Stimulated activated CD4-positive, alpha-beta T cell treated with anti-CD3 and anti-CD28 coated beads, Interleukin-1b, Interleukin-23, amount 100 ng/mL, for 48 hours (primary cell): ENCODE data around the gene KIAA0930.

Experiments used
- DNase-seq: peaks from one replicate; pipeline ENCODE4 v3.0.0-alpha.2; 2020

Gene KIAA0930

GRCh38 chr22:45212992-45213751, 27.5 kb downstream of the KIAA0930 start:
- no peak for DNase-seq

- no peak for DNase-seq
Observed at GRCh38 chr22:45212306-45212709, 28.4 kb downstream of the KIAA0930 start.

- no peak for DNase-seq
Observed at GRCh38 chr22:45211848-45212247, 28.8 kb downstream of the KIAA0930 start.

DNA sequence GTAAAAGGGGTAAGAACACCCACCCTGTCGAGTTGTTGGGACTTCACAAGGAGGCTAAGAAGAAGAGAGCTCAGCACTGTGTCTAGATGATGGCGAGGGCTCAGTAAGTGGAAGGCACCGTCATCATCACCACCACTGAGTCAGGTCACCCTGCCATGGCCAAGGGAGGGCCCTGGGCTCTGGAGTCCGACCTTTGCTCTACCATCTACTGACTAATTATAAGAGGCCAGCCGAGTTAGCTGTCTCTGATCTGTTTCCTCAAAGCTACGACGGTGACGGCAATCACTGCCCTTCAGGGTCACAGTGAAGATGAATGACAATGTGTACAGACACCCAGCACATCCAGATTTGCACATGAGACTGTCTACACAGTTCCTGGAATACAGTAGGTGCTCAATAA, 29.3 kb downstream of the KIAA0930 start:
- no peak for DNase-seq

DNA sequence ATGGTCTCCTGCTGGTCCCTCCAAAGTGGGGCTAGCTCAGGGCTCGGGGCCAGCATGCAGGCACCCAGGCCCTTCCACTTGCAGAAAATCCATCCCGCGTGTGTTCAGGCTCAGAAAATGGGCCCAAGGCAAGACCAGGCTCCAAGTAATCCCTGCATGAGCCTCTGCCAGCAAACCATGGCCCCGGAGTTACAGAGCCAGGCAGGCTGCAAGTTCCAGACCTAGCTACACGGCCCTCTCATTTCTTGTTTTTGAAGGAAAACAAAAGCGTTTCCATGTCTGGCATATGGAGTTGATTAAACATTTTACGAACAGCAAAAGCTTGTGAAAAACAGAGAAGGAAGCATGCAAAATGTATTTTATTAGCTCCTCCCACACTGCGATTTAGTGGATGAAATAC, 29.7 kb downstream of the KIAA0930 start:
- DNase-seq, result no peak

GRCh38 chr22:45210577-45210976, 30.1 kb downstream of the KIAA0930 start:
- DNase-seq, result no peak

- no peak for DNase-seq
Observed at GRCh38 chr22:45210174-45210573, 30.5 kb downstream of the KIAA0930 start.

GRCh38 chr22:45208993-45209838, 31.5 kb downstream of the KIAA0930 start:
- DNase-seq, result peak; percentile 22

GRCh38 chr22:45208696-45208992, 32.0 kb downstream of the KIAA0930 start:
- no peak for DNase-seq

- DNase-seq, result no peak
Observed at GRCh38 chr22:45207981-45208664, 32.6 kb downstream of the KIAA0930 start.

DNA sequence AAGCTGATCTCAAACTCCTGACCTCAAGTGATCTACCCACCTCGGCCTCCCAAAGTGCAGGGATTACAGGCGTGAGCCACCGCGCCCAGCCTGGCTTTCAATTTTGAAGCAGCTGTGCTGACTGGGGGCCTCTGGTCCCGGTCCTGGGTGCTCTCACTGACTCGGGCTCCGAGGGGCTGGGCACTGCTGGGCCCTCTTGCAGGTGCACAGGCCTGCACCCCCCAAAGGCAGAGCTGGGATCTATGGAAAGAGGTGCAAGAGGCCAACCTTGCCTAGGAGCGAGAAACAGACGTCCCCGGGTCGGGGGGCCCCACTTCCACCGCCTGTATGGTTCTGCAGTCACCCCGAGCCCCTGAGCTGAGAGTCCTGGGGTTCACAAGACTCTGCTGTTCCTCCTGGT, 33.2 kb downstream of the KIAA0930 start:
- no peak for DNase-seq

DNA sequence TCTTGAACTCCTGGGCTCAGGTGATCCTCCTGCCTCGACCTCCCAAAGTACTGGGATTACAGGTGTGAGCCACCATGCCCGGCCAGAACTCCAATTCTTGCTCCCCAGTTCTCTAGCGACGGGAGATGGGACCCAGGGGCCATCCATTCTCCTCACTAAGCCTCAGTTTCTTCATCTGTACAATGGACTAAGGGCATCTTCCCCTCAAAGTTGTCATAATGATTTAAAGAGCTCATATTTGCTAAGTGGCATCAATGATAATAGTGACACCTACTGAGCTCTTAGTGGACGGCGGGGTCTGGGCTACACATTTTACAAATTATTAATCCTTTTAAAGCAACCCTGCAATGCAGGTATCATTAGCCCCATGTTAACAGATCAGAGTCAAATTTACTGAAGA, 34.5 kb downstream of the KIAA0930 start:
- DNase-seq, result no peak

DNA sequence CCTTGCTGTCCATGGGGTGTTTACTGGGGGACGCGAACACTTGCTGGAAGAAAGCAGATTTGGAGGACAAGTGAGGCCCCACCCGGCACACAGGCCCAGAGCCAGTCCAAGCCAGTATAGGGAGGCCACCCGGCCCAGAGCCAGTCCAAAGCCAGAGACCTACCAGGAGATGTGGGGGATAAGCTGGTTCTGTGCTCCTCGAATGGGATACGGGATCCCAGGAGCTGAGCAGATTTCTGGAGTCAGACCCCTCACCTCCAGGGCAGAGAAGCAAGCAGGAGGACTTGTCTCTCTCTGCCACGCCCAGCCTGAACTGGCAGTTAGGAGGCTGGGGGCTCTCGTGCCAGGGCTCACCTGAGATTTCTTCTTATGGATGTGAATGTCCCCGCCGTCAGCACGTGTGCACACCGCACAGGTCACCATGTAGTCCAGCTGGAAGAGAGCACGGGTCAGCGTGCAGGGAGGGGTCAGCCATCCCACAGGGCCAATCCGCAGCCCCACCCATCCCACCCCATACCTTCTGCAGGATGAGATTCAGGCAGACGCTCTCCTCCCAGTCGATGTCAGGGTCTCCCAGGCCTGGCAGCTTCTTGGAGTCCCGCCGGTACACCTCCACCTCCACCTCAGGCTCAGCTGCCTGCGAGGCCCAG, 35.3 kb downstream of the KIAA0930 start:
- DNase-seq, result no peak

GRCh38 chr22:45204819-45205218, 35.9 kb downstream of the KIAA0930 start:
- DNase-seq, result no peak

DNA sequence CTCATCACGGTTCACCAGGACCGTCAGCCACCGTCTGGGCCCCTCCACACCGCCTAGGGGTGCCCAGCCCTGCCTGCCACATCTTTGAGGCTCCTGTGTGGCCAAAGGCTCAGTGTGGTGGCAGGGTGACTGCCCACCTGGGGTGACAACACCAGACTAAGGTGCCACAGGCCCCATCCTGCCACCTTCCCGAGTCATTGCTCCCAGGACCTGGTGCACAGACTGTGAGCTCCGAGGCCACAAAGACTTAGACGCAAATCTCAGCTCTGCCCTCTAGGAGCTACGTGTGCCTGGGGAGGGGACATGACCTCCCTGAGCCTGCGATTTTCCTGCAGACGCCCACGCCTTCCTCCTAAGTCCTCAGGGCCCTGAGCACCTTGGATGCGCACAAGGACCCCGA, 36.5 kb downstream of the KIAA0930 start:
- DNase-seq, result no peak

- DNase-seq, result no peak
Observed at GRCh38 chr22:45203150-45203951, 37.3 kb downstream of the KIAA0930 start.

DNA sequence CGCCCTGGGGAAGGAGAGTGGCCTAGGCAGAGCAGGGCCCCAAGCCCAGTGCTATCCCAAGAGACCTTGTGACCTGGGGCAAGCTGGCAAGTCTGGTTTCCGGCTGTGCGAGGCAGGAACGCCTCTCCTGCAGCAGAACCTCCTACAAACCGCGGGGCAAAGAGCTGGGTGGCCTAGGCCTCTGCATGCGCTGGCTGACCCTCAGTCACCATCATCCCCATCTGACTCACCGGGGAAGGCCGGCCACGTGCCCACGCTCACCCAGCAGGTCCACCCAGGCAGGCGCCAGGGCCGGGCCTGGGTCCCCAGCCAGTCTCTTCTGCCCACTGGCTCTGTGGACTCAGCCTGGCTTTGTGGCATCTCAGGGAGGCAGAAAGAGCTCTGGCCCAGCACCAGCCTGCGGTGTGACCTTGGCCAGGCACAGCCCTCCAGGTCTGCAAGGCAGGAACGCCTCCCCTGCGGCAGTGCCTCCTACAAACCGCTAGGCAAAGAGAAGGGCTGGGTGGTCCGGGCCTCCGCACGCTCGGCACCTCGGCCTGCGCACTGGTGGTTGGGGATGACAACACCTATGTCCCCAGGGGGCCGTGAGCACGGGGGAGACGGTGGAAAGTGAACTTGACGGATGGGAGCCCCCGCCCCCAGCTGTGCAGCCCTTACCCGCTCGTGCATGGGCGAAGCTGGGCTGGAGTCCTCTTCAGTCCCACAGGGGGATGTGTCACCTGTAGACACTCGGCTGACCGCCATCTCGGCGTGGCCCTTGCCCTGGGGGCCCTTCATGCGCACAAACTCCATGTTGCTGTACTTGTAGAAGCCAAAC, 38.2 kb downstream of the KIAA0930 start:
- DNase-seq, result no peak

DNA sequence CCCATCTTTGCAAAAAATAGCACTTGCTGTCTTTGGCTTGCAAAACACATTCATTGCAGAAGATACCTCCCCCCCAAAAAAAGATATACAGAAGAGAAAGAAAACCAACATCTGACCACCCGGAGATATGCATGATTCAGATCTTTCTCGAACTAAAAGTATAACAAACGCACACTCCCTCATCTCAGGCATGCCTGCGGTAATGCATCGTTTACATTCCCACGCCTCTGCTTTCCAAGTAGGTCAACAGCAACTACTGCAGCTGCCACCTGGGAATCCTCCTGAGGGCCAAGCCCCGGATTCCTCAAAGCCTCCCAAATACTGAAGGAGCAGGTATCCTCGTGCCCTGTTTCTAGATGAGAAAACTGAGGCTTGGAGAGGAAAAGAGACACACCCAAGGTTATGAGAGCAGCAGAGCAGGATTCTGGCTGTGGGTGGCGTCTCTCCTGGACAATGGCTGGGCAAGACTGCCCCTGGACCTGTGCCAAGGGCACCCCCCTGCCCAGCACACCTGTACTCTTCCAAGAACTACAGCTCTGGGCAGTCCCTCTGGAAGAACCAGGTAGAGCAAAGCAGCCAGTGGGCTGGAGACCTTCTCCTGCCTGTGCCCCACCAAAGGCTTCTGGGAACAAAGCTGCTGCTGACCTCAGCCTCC, 38.9 kb downstream of the KIAA0930 start:
- DNase-seq, result no peak

- DNase-seq, result no peak
Observed at GRCh38 chr22:45200860-45201511, 39.7 kb downstream of the KIAA0930 start.

GRCh38 chr22:45200230-45200629, 40.5 kb downstream of the KIAA0930 start:
- no peak for DNase-seq
